GM12875 (cell line): ENCODE results near the gene NFU1.
"Not testable (repeated sequence)": the region's sequence is repeated elsewhere in the genome, so short reads cannot be mapped to it uniquely, and the experiment has no call there.

Experiments
- H3K4me3 ChIP-seq: one replicate; pipeline ENCODE4 v1.5.1; 2011; ENCODE audit warnings: low read depth, low read length, control low read depth
- CTCF ChIP-seq: IDR thresholded peaks from 2 replicates; pipeline ENCODE4 v1.5.1; 2011; ENCODE audit warnings: low read depth, mild to moderate bottlenecking, control low read depth, inconsistent platforms, low read length, moderate library complexity, borderline replicate concordance; ENCODE audit not compliant: insufficient read depth

The NFU1 gene

GRCh38 chr2:69452687-69453086 lies 15.5 kb upstream of the NFU1 start:
- no peak for TF ChIP-seq CTCF
- H3K4me3 ChIP-seq, result no peak overlapping the region

GRCh38 chr2:69450735-69451416 lies 13.6 kb upstream of the NFU1 start:
- H3K4me3 ChIP-seq, result no peak overlapping the region
- TF ChIP-seq CTCF, result no peak

- H3K4me3 ChIP-seq, result no peak overlapping the region
- TF ChIP-seq CTCF, result no peak
Observed at GRCh38 chr2:69449906-69450305, 12.7 kb upstream of the NFU1 start.

GRCh38 chr2:69443673-69444072 lies 6.4 kb upstream of the NFU1 start:
- H3K4me3 ChIP-seq, result not testable (repeated sequence)

- not testable (repeated sequence) for H3K4me3 ChIP-seq
Observed at GRCh38 chr2:69439499-69439898, 2.3 kb upstream of the NFU1 start.

- TF ChIP-seq CTCF, result no peak
- no peak overlapping the region for H3K4me3 ChIP-seq
Observed at GRCh38 chr2:69438580-69438979, 1.3 kb upstream of the NFU1 start.

- no peak for TF ChIP-seq CTCF
Observed at GRCh38 chr2:69437751-69438154, 518 bp upstream of the NFU1 start.

GRCh38 chr2:69436596-69436937 lies 668 bp downstream of the NFU1 start:
- peak overlapping the region; percentile 86 for H3K4me3 ChIP-seq
- TF ChIP-seq CTCF, result no peak

More at GRCh38 chr2:69437751-69438154, 518 bp upstream of the NFU1 start:
- peak overlapping the region; percentile 86 for H3K4me3 ChIP-seq
